Epidermal melanocyte (primary cell): ENCODE data around the gene JUP.
A peak's percentile ranks its signal among the peaks of the same experiment; 100 is the strongest.
"Not testable (repeated sequence)": the region's sequence is repeated elsewhere in the genome, so short reads cannot be mapped to it uniquely, and the experiment has no call there.

Experiments used
- DNase-seq: peaks from one replicate; pipeline ENCODE4 v3.0.0; 2011; ENCODE audit warnings: low spot score; ENCODE audit not compliant: insufficient read length

The JUP gene

GRCh38 chr17:41786227-41787020, at the start of gene JUP:
JUP (minus strand) TSS chr17:41786711; CDS start chr17:41771854, 14,857 bp downstream.
- peak; percentile 100 for DNase-seq

DNA sequence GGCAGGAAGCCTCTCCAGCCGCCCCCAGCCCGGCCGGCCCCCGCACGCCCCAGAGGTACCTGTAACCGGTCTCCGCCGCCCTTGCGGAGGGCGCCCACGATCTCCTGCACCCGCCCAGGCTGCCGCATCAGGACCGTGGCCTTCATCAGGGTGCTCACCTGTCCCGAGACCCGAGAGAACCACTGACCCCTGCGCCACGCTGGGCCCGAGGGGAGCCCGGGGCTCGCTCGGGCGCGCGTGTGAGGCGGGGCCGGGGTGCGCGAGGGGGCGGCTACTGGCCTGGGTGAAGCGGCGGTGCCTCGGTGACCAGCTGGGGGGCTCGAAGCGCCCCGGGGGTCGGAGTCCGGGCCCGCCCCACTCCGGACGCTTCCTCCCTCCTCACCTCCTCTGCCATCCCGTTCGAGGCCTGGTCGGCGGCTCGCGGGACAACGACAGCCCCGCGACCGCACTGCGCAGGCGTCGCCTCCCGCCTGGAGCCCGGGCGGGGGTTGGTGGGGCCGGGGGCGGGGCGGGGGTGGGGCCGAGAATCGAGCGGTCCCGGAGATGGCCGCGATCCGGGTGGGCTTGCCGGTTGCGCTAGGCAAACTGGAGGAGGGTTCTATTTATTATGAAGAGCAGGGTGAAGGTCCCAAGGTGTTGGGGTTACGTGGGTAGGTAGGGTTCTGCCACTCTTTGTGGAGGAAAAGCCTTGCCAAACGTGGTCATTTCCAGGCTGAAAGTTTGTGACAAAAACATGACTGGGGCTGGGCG, 49.5 kb upstream of the JUP start, which contains the start of gene NT5C3B:
Gene NT5C3B, minus strand, starts transcription at position 433 of the 750 bp plus-strand sequence. Its CDS starts 39 bp downstream, at position 394.
- peak; percentile 81 for DNase-seq

DNA sequence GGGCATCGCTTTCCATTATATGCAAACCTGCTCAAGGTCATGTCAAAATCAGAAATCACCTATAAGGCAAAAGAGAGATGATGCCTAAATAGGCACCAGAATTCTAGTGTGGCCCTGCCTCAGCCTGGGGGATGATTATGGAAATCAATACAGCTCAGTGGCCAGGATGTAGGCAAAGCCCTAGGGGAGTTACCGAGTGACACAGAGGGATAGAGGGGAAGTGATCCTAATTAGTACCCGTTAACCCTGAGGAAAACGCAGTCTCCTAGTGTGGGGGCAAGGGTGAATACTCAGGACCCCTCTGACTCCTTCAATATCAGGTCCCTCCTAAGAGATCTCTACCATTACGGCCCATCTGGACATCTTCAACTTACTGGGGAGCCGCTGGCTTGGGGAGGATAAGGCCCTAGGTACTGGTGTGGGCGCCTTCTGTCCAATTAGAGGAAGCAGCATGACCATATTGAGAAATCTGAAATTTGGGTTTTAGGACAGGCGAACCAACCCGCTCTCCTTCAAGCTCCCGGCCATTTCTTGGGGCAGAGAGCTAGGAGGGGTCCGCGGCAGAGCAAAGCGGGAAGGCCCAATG, 48.8 kb upstream of the JUP start:
- DNase-seq = peak; percentile 40

DNA sequence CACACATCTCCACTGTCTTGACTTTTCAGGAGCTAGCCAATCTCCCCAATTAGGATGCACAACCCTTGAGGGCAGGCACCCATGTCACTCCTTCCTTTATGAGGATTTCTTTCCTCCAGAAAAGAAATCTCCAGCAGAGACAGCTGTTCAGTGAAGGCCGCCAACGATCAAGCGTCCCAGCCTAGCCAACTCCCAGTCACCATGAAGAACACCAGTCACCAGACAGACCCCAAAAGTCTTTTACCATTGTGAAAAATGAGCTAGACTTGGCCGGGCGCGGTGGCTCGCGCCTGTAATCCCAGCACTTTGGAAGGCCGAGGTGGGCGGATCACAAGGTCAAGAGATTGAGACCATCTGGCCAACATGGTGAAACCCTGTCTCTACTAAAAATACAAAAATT, 43.5 kb upstream of the JUP start:
- not testable (repeated sequence) for DNase-seq

GRCh38 chr17:41825175-41825845, 38.8 kb upstream of the JUP start:
- no peak for DNase-seq

- DNase-seq = no peak
These were observed 37.6 kb upstream of the JUP start for GRCh38 chr17:41824086-41824485.

GRCh38 chr17:41823580-41823979, 37.1 kb upstream of the JUP start:
- DNase-seq = no peak

DNA sequence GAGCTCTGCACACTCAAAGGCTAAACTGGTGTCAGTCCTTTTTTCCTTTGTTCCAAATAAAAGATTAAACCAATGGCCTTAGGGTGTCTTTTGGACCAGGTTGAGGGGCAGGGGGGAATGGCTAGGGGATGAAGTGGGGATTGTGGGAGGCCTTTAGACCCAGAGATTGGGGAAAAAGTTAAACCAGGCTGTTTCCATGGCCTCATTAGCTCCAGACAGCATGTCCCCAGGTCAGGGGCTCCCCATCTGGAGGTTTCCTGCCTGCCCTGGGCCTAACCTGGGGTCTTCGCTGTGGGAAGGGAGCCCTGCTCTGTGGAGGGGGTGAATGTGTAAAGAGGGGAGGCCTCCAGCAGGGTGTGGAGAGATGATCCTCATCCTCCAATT, 36.6 kb upstream of the JUP start:
- no peak for DNase-seq

- DNase-seq = no peak
These were observed 36.0 kb upstream of the JUP start for GRCh38 chr17:41822216-41823140.

GRCh38 chr17:41821776-41822175, 35.3 kb upstream of the JUP start:
- no peak for DNase-seq

GRCh38 chr17:41818024-41818423, 31.5 kb upstream of the JUP start:
- no peak for DNase-seq

- no peak for DNase-seq
These were observed 30.3 kb upstream of the JUP start for GRCh38 chr17:41816637-41817320.

- DNase-seq = peak; percentile 32
These were observed 27.7 kb upstream of the JUP start for GRCh38 chr17:41814195-41814594.

GRCh38 chr17:41813699-41814124, 27.2 kb upstream of the JUP start:
- no peak for DNase-seq

DNA sequence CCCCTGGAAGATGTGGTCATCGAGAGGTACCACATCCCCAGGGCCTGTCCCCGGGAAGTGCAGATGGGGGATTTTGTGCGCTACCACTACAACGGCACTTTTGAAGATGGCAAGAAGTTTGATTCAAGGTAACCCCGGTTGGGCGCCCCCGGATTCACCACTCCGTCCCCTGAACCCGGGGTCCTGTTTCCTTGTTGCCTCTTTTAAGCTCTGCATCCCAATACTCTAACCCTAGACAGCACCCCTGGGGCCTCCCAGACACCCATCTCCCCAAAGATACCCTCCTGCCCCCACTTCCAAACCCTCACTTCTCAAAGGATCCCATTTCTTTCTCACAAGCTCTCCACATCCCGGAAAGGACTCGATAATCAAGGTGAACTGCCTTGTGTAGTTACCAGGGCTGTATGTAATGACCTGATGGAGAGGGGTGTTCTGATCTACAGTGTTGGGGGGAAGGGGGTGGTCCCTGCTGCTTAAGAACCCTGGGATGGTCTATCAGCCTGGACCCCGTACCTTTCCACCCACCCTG, 26.7 kb upstream of the JUP start:
- DNase-seq = peak; percentile 26

- DNase-seq = peak; percentile 94
These were observed 26.1 kb upstream of the JUP start, which contains the start of gene FKBP10 for GRCh38 chr17:41812381-41813151. FKBP10 (plus strand) TSS chr17:41813004; CDS start chr17:41813035, 31 bp downstream.

- peak; percentile 72 for DNase-seq
These were observed 25.3 kb upstream of the JUP start, which contains the start of gene P3H4 for GRCh38 chr17:41811549-41812380. P3H4 (minus strand) TSS chr17:41811949; CDS start chr17:41811915, 34 bp downstream.
